DND-41 (cell line): Measurements from ENCODE around the gene AHNAK.

Experiments used
- ATAC-seq: fragments of 200-7000 bp; cut with Tn5 transposase; 3 replicates; pipeline ENCODE4 v1.9.1; 2021; ENCODE audit warnings: low read depth; ENCODE audit not compliant: insufficient read depth
- DNase-seq: peaks from one replicate; pipeline ENCODE4 v3.0.0-alpha.2; 2020
- H2AFZ ChIP-seq: 2 replicates; pipeline ENCODE4 v1.6.0; 2012; ENCODE audit warnings: low read depth, low read length
- H3K27ac ChIP-seq: 2 replicates; pipeline ENCODE4 v1.5.1; 2012; ENCODE audit warnings: low read length, inconsistent platforms
- H3K27me3 ChIP-seq: fragments of 200-600 bp; sonication (generic); 2 replicates; pipeline ENCODE4 v1.6.0; 2012; ENCODE audit warnings: low read length, mild to moderate bottlenecking, inconsistent platforms; ENCODE audit not compliant: insufficient read depth, poor library complexity
- H3K36me3 ChIP-seq: 2 replicates; pipeline ENCODE4 v1.5.1; 2012; ENCODE audit warnings: low read length, inconsistent platforms; ENCODE audit not compliant: insufficient read depth
- H3K4me1 ChIP-seq: 2 replicates; pipeline ENCODE4 v1.5.1; 2012; ENCODE audit warnings: mild to moderate bottlenecking, low read length; ENCODE audit not compliant: insufficient read depth
- H3K4me2 ChIP-seq: 2 replicates; pipeline ENCODE4 v1.6.0; 2012; ENCODE audit warnings: mild to moderate bottlenecking, moderate library complexity, low read length, inconsistent platforms; ENCODE audit not compliant: insufficient read depth
- H3K4me3 ChIP-seq, 2 experiments: fragments of 200-600 bp in 1 of 2; shearing (Covaris generic) in 1 of 2; 2 replicates each; pipeline ENCODE4 v1.5.1; 2012 to 2016; ENCODE audit warnings: inconsistent platforms in 2 of 2, low read length in 2 of 2, mild to moderate bottlenecking in 2 of 2, low read depth in 1 of 2, moderate library complexity in 1 of 2
- H3K79me2 ChIP-seq: 2 replicates; pipeline ENCODE4 v1.6.0; 2012; ENCODE audit warnings: low read length, inconsistent platforms; ENCODE audit not compliant: insufficient read depth
- H3K9ac ChIP-seq: 2 replicates; pipeline ENCODE4 v1.6.0; 2012; ENCODE audit warnings: low read depth, mild to moderate bottlenecking, inconsistent platforms, low read length, moderate library complexity
- H3K9me3 ChIP-seq: 2 replicates; pipeline ENCODE4 v1.5.1; 2012; ENCODE audit warnings: low read length, moderate library complexity, mild to moderate bottlenecking, inconsistent platforms; ENCODE audit not compliant: insufficient read depth, severe bottlenecking
- H4K20me1 ChIP-seq: 2 replicates; pipeline ENCODE4 v1.6.0; 2012; ENCODE audit warnings: low read length; ENCODE audit not compliant: insufficient read depth
- EZH2 ChIP-seq: IDR thresholded peaks from 3 replicates; pipeline ENCODE4 v1.6.1; 2012; ENCODE audit warnings: borderline replicate concordance, low read depth, mild to moderate bottlenecking, moderate library complexity, low read length, inconsistent platforms; ENCODE audit not compliant: severe bottlenecking
- TF ChIP-seq, protein P1 (sequence below): IDR thresholded peaks from 2 replicates; pipeline ENCODE4 v1.5.1; 2012; ENCODE audit warnings: borderline replicate concordance, low read length, moderate library complexity, mild to moderate bottlenecking; ENCODE audit not compliant: poor library complexity, severe bottlenecking; ENCODE audit errors: extremely low read depth

AHNAK gene

DNA sequence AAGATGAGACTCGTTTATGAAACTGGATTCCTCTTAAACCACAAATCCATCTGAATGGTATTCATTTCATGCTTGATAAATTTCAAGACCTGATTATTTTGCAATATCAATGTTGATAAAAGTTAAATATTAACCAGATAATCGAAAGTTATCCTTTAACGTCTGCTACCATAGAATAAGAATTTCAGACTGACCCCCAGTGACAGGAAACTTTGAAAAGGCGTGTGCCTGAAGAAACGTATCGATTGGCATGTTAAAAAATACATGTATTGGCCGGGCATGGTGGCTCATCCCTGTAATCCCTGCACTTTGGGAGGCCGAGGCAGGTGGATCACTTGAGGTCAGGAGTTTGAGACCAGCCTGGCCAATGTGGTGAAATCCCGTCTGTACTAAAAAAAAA is 113.9 kb downstream of the AHNAK start:
- no peak overlapping the region for H3K4me2 ChIP-seq
- no peaks in the 10 kb centered on the region for H3K79me2 ChIP-seq
- ATAC-seq (no peak), DNase-seq (no peak)
- no peak for TF ChIP-seq EZH2
- TF ChIP-seq, protein P1, sequence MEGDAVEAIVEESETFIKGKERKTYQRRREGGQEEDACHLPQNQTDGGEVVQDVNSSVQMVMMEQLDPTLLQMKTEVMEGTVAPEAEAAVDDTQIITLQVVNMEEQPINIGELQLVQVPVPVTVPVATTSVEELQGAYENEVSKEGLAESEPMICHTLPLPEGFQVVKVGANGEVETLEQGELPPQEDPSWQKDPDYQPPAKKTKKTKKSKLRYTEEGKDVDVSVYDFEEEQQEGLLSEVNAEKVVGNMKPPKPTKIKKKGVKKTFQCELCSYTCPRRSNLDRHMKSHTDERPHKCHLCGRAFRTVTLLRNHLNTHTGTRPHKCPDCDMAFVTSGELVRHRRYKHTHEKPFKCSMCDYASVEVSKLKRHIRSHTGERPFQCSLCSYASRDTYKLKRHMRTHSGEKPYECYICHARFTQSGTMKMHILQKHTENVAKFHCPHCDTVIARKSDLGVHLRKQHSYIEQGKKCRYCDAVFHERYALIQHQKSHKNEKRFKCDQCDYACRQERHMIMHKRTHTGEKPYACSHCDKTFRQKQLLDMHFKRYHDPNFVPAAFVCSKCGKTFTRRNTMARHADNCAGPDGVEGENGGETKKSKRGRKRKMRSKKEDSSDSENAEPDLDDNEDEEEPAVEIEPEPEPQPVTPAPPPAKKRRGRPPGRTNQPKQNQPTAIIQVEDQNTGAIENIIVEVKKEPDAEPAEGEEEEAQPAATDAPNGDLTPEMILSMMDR: no peak
- no peaks in the 10 kb centered on the region for H3K36me3 ChIP-seq
- H3K9ac ChIP-seq: no peak overlapping the region
- H2AFZ ChIP-seq: no peak overlapping the region
- H3K4me3 ChIP-seq: no peak overlapping the region
- H3K27me3 ChIP-seq: peaks cover 7% of the 10 kb centered on the region
- no peaks in the 10 kb centered on the region for H4K20me1 ChIP-seq
- H3K4me1 ChIP-seq: no peaks in the 10 kb centered on the region
- H3K9me3 ChIP-seq: no peaks in the 10 kb centered on the region
- H3K27ac ChIP-seq: no peak overlapping the region

DNA sequence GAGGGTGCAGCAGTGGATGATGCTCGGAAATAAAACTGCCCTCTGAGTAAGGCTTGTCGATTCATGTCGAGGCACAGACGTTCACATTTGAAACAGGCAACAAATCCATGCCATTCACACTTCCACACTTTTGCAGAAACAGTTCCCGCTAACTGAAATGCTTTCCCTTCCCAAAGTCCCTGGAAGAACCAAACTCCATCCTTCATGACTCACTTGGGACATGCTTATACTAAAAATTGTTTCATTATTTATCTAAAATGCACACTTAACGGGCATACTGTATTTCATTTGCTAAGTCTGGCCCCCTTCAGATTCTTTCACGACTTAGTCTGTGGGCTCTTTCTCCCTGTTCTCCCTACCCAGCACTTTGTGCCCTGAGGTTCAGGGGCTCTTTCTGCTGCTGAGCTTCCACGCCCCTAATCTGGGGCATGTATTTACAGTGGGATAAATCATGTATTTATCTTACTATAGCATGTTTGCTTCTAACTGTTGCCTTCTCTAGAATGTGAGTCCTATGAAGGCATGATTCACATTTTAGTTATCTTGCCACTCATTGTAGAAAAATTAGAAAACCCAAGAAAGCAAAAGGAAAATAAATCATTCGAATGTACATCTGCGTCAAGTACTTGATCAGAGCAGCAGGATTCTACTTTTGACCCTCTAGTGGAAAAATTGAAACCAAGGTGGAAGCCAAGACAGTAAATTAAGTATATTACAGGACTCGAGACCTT is 115.3 kb downstream of the AHNAK start:
- DNase-seq: no peak
- TF ChIP-seq, protein P1: no peak
- TF ChIP-seq EZH2: no peak
- H3K9me3 ChIP-seq: no peaks in the 10 kb centered on the region
- no peak overlapping the region for H3K27ac ChIP-seq
- H2AFZ ChIP-seq: no peak overlapping the region
- H3K4me3 ChIP-seq: no peak overlapping the region
- no peak overlapping the region for H3K4me2 ChIP-seq
- no peaks in the 10 kb centered on the region for H3K79me2 ChIP-seq
- H4K20me1 ChIP-seq: no peaks in the 10 kb centered on the region
- ATAC-seq: no peak
- peaks cover 7% of the 10 kb centered on the region for H3K27me3 ChIP-seq
- no peaks in the 10 kb centered on the region for H3K36me3 ChIP-seq
- no peaks in the 10 kb centered on the region for H3K4me1 ChIP-seq
- no peak overlapping the region for H3K9ac ChIP-seq

DNA sequence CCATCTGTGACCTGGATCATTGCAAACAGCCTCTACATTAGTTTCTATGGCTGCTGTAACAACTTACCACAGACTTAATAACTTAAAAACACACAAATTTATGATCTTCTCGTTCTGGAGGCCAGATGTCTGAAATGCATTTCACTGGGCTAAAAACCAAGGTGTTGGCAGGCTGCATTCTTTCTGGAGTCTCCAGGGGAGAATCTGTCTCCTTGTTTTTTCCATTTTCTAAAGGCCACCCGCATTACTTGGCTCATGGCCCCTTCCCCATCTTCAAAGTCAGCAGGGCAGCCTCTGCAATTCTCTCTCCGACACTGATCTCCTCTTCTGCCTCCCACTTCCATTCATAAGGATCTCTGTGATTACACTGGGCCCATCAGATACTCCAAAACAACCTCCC is 116.2 kb downstream of the AHNAK start:
- H3K9me3 ChIP-seq: no peaks in the 10 kb centered on the region
- H3K27ac ChIP-seq: no peak overlapping the region
- no peaks in the 10 kb centered on the region for H3K79me2 ChIP-seq
- H3K4me1 ChIP-seq: no peaks in the 10 kb centered on the region
- H3K27me3 ChIP-seq: peaks cover 7% of the 10 kb centered on the region
- DNase-seq (no peak), ATAC-seq (no peak)
- no peak overlapping the region for H3K4me3 ChIP-seq
- no peaks in the 10 kb centered on the region for H4K20me1 ChIP-seq
- no peak overlapping the region for H3K4me2 ChIP-seq
- H3K9ac ChIP-seq: no peak overlapping the region
- no peak overlapping the region for H2AFZ ChIP-seq
- TF ChIP-seq, protein P1: no peak
- no peak for TF ChIP-seq EZH2
- no peaks in the 10 kb centered on the region for H3K36me3 ChIP-seq
